HG03442 (cell line): ENCODE measurements around the gene LAMA2.

ENCODE experiments used
- ATAC-seq: cut with Tn5 transposase; IDR thresholded peaks from one replicate; pipeline ENCODE4 v1.9.1; 2021; ENCODE audit warnings: mild to moderate bottlenecking, moderate library complexity; ENCODE audit not compliant: unreplicated experiment

LAMA2 gene

GRCh38 chr6:129292836-129293235 lies 409.9 kb downstream of the LAMA2 start:
- no peak for ATAC-seq

- no peak for ATAC-seq
Observed at GRCh38 chr6:129297592-129297991, 414.7 kb downstream of the LAMA2 start.

DNA sequence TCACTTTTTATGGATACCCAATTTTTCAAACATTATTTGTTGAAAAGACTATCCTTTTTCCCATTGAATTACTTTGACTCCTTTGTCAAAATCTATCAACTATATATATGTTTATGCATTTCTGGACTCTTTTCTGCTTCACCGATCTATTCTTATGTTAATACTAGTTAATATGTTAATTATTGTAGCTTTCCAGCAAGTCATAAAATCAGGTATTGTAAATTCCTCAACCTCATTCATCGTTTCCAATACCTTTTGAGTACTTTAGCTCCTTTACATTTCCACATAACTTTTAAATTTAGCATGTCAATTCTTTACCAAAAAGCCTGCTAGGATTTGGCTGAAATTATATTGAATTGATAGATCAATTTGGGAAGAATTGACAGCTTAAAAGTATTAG lies 419.7 kb downstream of the LAMA2 start:
- no peak for ATAC-seq

GRCh38 chr6:129306826-129307225 lies 423.9 kb downstream of the LAMA2 start:
- ATAC-seq, result no peak

DNA sequence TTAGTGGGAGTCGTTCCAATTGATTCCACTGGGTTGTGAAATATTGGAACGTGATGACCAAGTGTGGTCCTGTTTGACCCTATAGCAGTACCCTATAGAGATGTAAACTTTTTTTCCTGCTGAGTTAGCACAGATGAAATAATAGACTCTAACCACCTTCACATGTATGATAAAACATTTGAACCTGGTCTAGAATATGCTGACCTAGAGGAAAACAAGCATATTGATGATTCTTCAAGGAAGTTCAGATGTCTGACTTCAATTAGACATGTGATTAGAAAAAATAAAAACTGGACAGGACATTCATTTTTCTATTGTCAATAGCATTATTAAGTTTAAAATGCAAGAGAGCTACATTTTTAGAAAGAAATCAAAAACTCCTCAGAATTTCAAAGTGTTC lies 424.9 kb downstream of the LAMA2 start:
- ATAC-seq, result no peak

- no peak for ATAC-seq
Observed at GRCh38 chr6:129309154-129309553, 426.2 kb downstream of the LAMA2 start.

- no peak for ATAC-seq
Observed at GRCh38 chr6:129312880-129313279, 429.9 kb downstream of the LAMA2 start.

DNA sequence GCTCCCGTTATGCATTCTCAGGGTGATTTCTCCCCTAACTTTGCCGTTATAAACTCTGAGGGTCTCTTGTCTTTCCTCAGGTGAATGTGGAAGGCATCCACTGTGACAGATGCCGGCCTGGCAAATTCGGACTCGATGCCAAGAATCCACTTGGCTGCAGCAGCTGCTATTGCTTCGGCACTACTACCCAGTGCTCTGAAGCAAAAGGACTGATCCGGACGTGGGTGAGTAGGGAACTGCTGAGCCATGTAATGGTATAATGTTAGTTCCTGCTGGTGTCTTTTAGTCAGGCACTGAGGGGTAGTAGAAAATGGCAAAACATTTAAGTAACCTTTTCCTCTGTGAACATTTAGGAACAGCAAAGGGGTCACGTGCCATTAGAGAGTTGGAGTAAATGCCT lies 431.6 kb downstream of the LAMA2 start:
- ATAC-seq, result no peak

DNA sequence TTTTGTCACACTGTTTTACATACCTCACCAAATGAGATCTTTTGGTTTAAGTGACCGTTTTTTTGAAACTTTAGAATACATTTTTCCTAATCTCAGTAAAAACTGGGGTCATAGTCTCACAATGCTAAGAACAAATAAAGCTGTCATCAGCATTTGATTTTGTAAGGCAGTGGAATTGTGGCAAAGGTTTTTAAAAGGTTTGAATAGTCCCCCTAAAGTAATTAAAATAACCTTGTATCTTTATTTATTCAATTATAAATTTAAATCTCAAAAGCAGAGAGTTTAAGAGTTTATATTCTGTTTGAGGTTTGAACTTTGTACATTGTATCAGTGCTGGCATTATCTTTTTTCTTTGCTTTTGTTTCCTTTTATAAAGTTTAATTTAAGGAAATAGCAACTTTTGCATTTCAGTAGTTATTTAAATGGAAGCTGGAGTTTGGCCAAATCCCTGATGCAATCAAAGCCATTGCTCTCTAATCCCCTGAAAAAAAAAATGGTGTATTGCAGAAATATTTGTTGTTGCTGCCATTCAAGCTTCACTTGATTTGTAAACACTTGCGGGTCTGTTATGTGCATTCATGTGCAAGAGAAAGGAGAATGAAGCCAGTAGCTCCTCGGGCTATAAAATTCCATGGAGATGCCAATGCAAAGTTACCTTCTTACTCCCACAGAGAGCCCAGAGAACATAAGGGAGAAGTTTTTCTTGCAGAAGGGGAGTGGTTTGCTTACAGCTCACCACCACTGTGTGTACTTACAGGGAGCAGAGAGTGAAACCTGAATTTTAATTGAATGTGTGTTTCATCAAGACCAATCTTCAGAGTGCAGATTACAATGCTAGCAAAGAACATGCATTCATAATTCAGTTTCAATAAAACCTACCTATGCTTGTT lies 435.2 kb downstream of the LAMA2 start:
- no peak for ATAC-seq

GRCh38 chr6:129320892-129321291 lies 438.0 kb downstream of the LAMA2 start:
- no peak for ATAC-seq

DNA sequence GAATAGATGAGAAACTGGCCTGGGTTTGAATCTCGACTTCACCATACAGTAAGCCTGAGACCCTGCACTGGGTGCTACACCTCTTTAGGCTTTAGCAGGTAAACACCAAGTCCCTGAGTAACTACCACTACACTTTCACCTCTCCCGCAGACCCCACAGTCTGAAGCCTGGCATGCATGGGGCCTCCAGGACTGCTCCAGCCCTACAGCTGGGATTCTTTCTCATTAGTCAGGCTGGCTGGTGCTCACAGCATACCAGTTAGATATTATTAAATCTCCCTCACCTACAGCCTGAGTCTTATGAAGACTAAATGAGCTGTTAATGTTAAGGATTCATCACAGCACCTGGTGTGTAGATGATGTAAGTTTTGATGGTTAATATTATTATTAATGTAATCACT lies 438.4 kb downstream of the LAMA2 start:
- ATAC-seq, result no peak

GRCh38 chr6:129324345-129324744 lies 441.4 kb downstream of the LAMA2 start:
- no peak for ATAC-seq

DNA sequence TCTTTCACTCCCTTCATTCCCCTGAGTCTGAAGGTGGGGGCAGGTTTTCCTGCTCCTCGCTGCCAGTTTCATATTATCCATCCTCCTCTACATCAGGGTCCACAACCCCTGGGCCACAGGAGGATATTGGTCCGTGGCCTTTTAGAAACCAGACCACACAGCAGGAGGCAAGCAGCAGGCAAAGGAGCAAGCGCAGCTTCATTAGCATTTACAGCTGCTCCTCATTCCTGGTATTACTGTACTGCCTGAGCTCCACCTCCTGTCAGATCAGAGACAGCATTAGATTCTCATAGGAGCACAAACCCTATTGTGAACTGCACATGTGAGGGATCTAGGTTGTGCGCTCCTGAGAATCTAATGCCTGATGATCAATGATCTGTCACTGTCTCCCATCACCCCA lies 446.7 kb downstream of the LAMA2 start:
- no peak for ATAC-seq

DNA sequence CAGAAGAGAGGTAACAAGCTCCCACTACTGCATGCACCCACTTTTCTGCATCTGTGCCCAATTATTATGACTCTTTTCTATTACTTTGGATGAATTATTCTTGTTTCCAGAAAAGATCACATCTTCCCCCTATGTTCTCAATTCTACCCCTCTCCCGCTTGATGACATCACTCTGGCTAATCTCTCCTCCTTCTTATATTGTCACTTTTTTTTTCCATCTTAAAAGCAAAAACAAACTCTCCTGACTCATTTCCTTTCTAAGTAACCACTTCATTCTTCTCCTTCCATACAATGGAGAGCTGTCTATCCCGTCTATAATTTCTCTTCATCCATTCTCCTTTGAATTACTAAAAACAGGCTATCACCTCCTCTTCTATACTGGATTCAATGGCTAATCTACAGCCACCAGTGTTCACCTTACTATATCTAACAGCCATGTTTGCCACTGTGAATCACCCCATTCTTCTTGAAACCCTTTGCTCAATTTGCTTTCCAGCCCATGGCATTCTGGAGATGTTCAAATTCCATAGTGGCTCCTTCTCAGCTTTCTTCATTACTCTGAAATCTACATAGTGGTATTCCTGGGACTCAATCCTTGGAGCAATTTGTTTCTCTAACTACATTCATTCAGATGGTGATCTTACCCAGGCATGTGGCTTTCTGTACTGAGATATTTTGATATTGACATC lies 448.7 kb downstream of the LAMA2 start:
- no peak for ATAC-seq

GRCh38 chr6:129335792-129336191 lies 452.9 kb downstream of the LAMA2 start:
- ATAC-seq, result no peak

DNA sequence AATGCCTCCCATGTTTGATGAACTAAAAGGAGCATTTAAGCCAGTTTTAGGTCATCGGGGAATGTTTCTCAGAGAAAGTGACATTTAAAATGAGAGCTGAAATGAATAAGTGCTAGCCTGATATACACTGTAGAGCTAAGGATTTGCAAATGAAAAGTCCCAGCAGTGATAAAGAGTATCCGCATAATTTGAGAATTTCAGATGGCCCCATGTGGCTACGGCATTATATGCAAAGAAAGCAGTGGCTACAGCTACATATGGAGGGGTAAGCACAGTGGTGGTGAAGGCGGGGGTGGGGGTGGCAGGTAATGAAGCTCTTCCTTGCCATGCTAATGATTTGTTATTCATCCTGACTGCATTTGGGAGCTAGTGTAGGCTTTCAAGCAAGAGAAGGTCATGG lies 455.7 kb downstream of the LAMA2 start:
- ATAC-seq, result no peak

DNA sequence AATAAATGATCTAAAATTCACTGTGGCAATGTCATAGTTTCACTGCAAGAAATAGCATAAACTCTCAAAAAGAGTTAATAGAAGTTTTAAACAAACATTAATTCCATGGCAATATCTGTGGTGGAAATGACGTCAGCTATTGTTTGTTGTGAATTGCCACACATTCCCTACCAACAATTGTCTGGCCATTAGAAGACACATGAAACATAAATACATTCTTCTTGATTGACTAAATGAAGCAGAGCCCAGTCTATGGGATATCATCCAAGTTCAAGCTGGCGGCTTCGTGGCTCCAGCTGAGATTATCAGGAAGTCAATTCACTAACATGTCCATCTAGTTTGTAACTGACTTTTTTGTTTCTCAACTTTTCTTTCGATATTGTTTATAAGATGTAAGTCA lies 458.0 kb downstream of the LAMA2 start:
- no peak for ATAC-seq

DNA sequence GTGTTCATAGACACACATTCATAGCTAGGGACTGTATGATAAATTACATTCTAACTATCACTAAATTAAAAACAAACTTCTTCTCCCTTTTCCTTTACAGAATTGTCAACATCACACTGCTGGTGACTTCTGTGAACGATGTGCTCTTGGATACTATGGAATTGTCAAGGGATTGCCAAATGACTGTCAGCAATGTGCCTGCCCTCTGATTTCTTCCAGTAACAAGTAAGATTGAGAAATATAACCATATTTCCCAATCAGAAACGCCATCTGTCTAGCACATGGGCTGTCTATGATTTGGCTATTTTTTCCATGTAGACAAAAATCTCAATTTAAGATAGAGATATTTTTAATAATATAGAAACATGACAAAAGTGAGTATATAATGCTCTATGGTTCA lies 459.3 kb downstream of the LAMA2 start:
- no peak for ATAC-seq

DNA sequence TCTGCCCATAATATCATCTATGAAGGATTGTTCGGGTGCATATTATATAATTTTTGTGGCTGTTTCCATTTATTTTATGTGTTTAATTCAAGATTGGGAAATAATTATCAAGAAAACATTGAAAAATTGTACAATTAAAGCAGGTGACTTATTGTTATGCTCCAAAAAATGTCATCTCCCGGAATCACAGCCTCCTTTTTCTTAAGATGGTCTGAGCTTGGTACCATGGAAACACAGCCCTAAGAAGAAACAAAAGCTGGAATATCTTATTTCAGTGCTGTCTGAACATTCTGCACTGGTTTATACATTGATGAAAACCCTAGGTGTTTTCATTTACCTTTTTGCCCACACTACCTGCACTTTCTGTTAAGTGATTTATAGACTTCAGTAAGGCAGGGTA lies 459.9 kb downstream of the LAMA2 start:
- ATAC-seq, result no peak

- ATAC-seq, result no peak
Observed at GRCh38 chr6:129344379-129344778, 461.4 kb downstream of the LAMA2 start.

GRCh38 chr6:129345890-129346289 lies 463.0 kb downstream of the LAMA2 start:
- ATAC-seq, result no peak

GRCh38 chr6:129346964-129347363 lies 464.0 kb downstream of the LAMA2 start:
- ATAC-seq, result no peak
